Effector memory CD4-positive, alpha-beta T cell (primary cell): ENCODE results near the gene CALD1.
A peak's percentile ranks its signal among the peaks of the same experiment; 100 is the strongest.

Source experiments
- DNase-seq, 3 donors: peaks; one replicate each; pipeline ENCODE4 v3.0.0-alpha.2; 2020
- H3K27ac ChIP-seq: 2 replicates; pipeline ENCODE4 v1.7.0; 2013; ENCODE audit warnings: mild to moderate bottlenecking, low read length, moderate library complexity; ENCODE audit not compliant: insufficient read depth, poor library complexity, severe bottlenecking
- H3K27me3 ChIP-seq: replicated peaks from 2 replicates; pipeline ENCODE4 v1.7.0; 2013; ENCODE audit warnings: mild to moderate bottlenecking, low read length; ENCODE audit not compliant: insufficient read depth, control insufficient read depth, poor library complexity, severe bottlenecking
- H3K36me3 ChIP-seq: 2 replicates; pipeline ENCODE4 v1.7.0; 2013; ENCODE audit warnings: mild to moderate bottlenecking, low read length, moderate library complexity; ENCODE audit not compliant: control insufficient read depth, insufficient read depth
- H3K4me1 ChIP-seq: 2 replicates; pipeline ENCODE4 v1.7.0; 2013; ENCODE audit warnings: low read length, mild to moderate bottlenecking; ENCODE audit not compliant: control insufficient read depth, insufficient read depth, poor library complexity, severe bottlenecking
- H3K4me3 ChIP-seq: 2 replicates; pipeline ENCODE4 v1.7.0; 2013; ENCODE audit warnings: low read length, low read depth, mild to moderate bottlenecking; ENCODE audit not compliant: insufficient read depth, poor library complexity, severe bottlenecking
- H3K9me3 ChIP-seq: 2 replicates; pipeline ENCODE4 v1.7.0; 2013; ENCODE audit warnings: mild to moderate bottlenecking, low read length, moderate library complexity; ENCODE audit not compliant: control insufficient read depth

The CALD1 gene

DNA sequence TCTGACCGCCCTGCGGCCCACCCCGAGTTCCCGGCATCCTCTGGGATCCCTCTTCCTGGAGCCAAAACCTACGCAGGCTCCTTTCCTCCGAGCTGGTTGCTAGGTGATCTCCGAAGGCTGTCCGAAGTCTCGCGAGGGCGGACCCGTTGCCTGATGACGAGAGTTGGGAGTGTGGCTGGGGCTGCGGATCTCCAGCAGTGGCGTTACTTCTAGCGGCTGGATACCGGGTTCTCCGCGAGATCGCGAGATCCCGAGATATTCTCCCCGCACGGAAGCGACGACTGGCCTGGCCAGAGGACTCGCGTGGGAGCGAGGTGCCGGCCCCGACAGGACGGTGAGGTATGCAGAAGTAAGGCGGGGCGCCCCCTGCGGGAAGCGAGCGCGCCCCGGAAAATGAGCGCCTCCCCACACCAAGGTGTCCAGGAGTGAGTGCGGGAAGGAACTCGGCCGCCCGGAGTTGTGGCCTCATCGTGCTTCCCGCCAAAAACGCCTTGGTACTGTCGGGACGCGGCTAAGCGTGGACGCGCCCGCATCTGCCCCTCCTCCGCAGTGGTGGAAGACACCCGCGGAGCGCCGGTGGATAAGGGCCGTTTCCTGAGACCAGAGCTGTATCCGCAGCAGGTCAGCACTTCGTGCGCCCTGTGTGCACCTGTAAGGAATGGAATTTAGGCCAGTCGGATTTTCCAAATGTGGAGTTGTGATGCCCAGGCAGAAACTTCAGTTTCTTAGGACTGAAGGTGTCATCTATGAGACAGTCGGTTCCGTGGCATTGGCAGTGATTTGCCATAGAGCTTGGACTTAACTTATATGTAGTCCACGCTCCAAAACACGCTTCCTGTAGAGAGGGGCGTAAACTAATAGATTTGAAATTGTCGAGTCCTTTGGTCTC lies 207.2 kb downstream of the CALD1 start, which contains the start of gene AGBL3:
Gene AGBL3 (plus strand): TSS at position 146 of the 889 bp plus-strand sequence. CDS start 1,426 bp downstream, outside the sequence.
- Histone ChIP-seq H3K36me3 (no peaks in the 10 kb centered on the region), H3K27me3 (no peaks in the 10 kb centered on the region), H3K4me1 (no peaks in the 10 kb centered on the region), H3K27ac (peak within 1 kb of the TSS; percentile 90), H3K9me3 (no peaks in the 10 kb centered on the region), H3K4me3 (peak within 1 kb of the TSS; percentile 93)
- peak; percentile 63 to 83 (median 74) for DNase-seq

DNA sequence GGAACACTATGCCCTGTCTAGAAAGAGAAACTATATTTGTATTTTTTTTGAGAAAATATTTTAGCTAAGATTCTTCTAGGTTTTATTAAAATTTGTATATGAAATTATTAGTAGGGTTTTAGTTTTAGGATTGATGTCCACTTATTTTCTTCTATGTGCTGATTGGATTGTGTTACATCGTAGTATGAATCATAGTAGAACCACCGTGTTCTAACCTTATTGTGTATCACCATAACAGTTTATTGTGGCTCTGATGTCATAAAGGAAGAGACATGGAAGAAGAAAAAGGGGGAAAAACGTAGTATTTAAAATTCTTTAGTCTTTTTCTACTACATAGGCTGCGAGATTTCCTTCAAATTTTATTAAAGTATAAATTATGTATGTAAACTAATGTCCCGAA lies 208.7 kb downstream of the CALD1 start:
- Histone ChIP-seq H3K9me3 (no peaks in the 10 kb centered on the region), H3K27me3 (no peaks in the 10 kb centered on the region), H3K27ac (no peak overlapping the region), H3K36me3 (no peaks in the 10 kb centered on the region), H3K4me3 (no peak overlapping the region), H3K4me1 (no peaks in the 10 kb centered on the region)
- no peak for DNase-seq

DNA sequence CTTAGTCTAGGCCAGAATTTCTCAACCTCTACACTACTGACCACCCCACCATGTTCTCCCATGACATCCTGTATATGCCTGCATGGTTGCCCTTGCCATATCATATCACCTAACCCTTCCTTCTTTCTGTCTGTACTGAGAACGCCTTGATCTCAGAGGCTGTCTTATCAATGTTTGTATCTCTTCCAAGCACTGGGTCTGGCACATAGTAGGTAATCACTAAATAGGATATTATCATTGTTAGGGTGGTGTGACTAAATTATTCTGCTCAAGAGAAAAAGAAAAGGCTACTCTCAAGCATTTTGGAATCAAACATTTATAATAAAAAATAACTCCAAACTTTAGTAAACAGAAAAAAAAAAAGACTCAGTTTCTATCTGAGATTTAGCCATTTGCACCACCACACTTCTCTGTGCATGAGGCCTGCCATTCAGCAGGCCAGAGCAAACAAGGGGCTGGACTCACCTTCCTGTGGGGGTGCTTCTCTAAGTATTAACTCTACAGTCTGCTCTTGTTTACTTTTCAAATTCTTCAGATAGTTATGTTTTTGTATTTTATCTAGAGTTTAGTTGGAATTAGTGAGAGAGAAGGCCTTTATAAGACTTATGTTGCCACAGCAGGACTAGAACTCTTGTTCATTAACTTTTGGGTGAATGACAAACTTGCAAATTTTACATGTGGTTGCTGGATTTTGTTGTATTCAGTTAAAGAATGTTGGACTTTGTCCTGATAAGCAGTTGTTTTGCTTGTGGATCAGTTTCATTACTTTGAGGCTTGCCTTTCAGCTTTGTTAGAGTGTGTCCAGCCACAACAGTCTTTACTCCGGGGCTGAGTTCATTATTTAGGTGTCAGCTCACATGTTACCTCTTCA lies 212.3 kb downstream of the CALD1 start:
- no peak for DNase-seq
- Histone ChIP-seq H3K27ac (no peak overlapping the region), H3K27me3 (no peaks in the 10 kb centered on the region), H3K4me1 (no peaks in the 10 kb centered on the region), H3K9me3 (no peaks in the 10 kb centered on the region), H3K4me3 (no peak overlapping the region), H3K36me3 (no peaks in the 10 kb centered on the region)

DNA sequence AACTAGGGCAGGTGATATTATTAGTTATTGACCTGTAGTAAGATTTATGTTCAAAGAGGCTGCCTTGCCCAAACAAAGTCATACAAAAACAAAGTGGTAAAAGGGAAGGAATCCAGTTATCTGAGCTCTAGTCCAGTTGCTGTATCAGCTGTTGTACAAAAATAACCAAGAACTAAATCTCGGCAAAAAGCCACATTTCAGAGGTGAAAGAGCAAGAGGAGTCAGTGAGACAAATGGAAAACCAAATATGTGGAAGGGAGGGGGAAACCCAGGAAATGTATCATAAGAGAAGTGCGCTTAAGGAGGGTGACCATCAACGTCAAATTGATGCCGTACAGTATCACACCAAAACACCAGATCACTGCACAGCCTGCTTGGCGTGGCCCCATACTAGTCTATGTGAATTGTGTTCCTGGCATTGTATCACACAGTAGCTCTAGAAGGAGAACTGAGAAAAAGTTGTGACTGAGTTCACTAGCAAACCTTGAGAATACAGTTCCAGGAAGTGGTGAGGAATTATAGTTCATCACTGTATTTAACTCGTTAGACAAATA lies 213.3 kb downstream of the CALD1 start:
- H3K27ac ChIP-seq: no peak overlapping the region
- no peak overlapping the region for H3K4me3 ChIP-seq
- no peaks in the 10 kb centered on the region for H3K27me3 ChIP-seq
- no peak for DNase-seq
- no peaks in the 10 kb centered on the region for H3K9me3 ChIP-seq
- H3K36me3 ChIP-seq: no peaks in the 10 kb centered on the region
- H3K4me1 ChIP-seq: no peaks in the 10 kb centered on the region

DNA sequence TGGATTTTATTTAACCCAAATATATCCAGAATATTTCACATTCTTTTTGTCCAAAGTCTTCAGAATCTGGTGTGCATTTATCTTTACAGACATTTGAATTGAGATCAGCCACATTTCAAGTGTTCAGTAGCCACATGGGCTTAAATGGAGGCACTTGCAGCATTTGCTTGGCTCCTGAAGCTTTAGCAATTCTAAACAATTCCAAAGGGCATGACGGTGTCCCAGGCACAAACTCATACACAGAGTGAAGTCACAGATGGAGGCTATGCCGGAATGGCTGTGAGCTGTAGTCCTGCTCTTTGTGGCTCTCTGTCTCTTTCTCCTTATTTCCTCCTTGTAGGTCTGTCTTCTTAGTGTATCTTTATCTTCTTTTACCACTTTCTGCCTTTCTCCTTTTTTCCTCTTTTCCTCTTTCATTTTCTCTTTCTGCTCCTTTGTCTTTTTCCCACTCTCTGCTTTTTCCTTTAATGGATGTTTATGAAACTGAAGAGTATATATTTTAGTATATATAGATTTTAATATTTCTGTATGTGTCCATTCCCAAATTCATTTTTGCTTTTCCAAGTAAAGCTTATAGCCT lies 214.5 kb downstream of the CALD1 start:
- DNase-seq: no peak
- Histone ChIP-seq H3K36me3 (no peaks in the 10 kb centered on the region), H3K27ac (no peak overlapping the region), H3K27me3 (no peaks in the 10 kb centered on the region), H3K4me1 (no peaks in the 10 kb centered on the region), H3K4me3 (no peak overlapping the region), H3K9me3 (no peaks in the 10 kb centered on the region)

DNA sequence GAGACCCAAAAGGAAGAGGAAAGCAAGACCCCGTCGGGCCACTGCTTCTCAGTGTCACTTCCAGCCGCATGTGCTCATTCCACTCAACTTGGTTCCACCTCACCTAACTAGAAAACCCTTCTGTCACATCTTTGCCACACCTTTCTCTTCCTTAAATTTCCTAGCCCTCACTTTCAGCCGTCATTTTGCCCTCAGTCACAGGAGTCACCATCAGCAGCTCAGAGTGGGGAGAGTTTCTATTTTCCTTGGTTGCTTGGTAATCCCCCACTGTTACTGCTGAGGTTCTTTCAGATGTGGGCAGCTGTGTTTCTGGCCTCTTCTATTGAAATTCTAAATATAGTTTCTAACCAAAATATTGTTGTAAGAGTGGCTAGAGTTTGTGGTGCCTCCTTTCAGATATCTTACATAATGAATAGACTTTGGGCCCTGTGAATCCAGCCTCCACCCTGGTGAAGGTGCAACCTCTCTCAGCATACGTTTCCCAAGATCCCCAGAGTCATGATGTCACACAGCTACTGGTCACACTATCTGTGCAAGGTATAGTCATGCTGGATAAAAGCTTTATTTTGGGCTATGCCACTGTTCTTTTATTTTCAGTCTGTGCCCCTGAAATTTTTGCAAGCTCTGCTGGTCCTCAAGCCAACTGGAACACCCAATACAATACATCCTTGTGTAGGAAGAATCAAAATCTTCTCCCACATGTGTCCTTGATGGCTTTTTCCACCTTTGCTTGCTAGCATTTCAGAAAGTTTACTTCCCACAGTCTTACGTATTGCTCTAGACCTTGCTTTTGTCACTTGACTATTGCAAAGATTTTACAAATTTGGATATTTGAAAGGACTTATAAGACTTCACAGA lies 216.0 kb downstream of the CALD1 start:
- Histone ChIP-seq H3K36me3 (no peaks in the 10 kb centered on the region), H3K27me3 (no peaks in the 10 kb centered on the region), H3K4me1 (no peaks in the 10 kb centered on the region), H3K27ac (peak overlapping the region; percentile 34), H3K4me3 (no peak overlapping the region), H3K9me3 (no peaks in the 10 kb centered on the region)
- DNase-seq: no peak

DNA sequence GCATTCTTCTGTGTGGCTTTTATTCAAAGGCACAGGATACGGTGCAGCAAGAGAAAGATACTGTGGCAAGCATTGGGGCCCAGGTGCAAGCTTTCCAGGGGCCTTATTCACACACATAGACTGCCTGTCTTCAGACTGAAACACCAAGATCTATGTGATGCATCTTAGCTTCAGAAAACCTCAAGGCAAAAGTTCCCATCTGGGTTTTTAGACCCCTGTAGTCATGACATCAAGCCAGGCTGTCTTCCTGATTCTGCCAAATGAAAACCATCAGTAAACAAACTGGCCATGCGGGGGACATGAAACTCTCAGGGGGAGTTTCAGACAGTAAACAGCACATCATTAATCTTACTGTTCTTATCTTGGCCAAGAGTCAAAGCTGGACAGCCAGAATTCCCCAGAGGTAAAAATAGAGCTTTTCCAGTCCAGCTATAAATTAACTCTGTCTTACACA lies 216.7 kb downstream of the CALD1 start:
- H3K4me1 ChIP-seq: no peaks in the 10 kb centered on the region
- no peaks in the 10 kb centered on the region for H3K27me3 ChIP-seq
- no peaks in the 10 kb centered on the region for H3K36me3 ChIP-seq
- no peak for DNase-seq
- no peak overlapping the region for H3K4me3 ChIP-seq
- no peaks in the 10 kb centered on the region for H3K9me3 ChIP-seq
- H3K27ac ChIP-seq: peak overlapping the region; percentile 31

DNA sequence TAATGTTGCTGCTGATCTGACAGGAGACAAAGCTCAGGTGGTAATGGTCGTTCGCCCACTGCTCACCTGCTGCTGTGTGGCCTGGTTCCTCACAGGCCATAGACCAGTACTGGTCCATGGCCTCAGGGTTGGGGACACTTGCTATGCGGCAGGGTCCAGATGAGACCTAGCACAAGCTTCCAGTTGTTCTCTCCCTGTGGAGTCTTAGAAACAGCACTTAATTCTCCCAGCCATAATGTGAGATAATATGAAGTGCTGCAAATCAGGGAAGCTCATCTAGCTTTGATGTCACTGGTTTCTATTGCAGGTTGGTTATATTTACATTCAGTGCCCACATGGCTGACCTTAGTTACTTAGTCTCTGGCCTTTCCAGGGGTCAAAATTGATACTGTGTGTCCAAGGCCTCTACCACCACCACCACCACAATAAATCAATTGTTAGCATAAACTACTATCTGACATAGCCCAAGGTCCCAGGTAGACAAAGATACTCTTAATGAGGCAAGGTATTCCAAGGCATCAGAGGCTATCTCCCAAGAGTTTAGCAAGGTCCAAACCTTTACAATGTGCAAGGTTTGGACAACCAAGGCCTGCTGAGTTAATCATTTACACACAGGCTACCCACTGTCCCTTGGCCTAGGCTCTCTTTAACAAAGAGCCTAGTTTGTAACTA lies 217.9 kb downstream of the CALD1 start:
- H3K27me3 ChIP-seq: no peaks in the 10 kb centered on the region
- DNase-seq: no peak
- no peak overlapping the region for H3K4me3 ChIP-seq
- H3K36me3 ChIP-seq: no peaks in the 10 kb centered on the region
- no peaks in the 10 kb centered on the region for H3K9me3 ChIP-seq
- no peaks in the 10 kb centered on the region for H3K4me1 ChIP-seq
- no peak overlapping the region for H3K27ac ChIP-seq

DNA sequence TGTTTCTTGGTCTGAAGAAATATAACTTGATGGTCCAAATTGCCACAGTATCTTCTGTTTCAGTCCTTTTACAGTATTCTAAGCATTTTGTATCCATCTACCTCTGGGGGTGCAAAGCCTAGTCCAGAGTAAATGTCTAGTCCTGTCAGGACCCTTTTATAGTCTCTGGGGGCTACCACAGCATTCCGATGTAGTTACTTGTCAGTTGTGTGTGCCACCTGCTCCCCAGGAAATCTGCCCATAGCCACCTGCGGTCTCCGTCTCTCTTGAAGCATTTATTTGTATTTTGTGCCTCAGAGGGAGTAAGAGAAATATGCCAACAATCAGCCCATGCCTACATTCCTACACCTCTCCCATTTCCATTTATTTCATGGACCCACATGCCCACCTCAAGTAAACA lies 219.7 kb downstream of the CALD1 start:
- no peaks in the 10 kb centered on the region for H3K36me3 ChIP-seq
- H3K4me3 ChIP-seq: no peak overlapping the region
- H3K27ac ChIP-seq: no peak overlapping the region

More for the DNA sequence above, 219.7 kb downstream of the CALD1 start:
- H3K4me1 ChIP-seq: no peaks in the 10 kb centered on the region
- DNase-seq: no peak
- H3K27me3 ChIP-seq: no peaks in the 10 kb centered on the region
- H3K9me3 ChIP-seq: no peaks in the 10 kb centered on the region
